Esophagus squamous epithelium (tissue), 4 donors: ENCODE results near the gene DOP1A.

Experiments used
- CTCF ChIP-seq, 6 experiments: fragments of 450-650 bp in 4 of 6; fragments of 200-600 bp in 2 of 6; sonication (generic) in 2 of 6; IDR thresholded peaks; one replicate each; pipeline ENCODE4 v1.5.1; 2016 to 2019; ENCODE audit warnings: antibody characterized with exemption in 6 of 6, mild to moderate bottlenecking in 4 of 6, moderate library complexity in 4 of 6
- POLR2A ChIP-seq, 4 donors: fragments of 450-650 bp; IDR thresholded peaks; one replicate each; pipeline ENCODE4 v1.6.1; 2017; ENCODE audit warnings: antibody characterized with exemption in 4 of 4, mild to moderate bottlenecking in 4 of 4, moderate library complexity in 3 of 4

DNA sequence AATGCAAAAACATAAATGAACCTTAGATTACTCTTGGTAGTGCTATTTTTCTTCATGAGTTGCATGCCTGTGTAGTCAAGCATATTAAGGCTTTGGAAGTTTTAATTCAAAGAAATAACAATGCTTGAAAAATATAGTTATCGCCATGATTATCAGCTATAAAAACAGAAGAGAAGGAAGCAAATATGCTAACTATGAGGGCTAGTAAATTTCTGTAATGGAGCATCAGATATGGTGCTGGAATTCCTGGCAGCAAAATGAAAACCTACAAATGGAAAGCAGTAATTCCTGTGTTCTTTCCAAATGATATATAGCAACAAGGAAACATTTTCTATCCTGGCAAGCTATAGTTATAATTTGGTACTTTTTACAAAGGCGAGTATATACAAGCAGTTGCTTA lies 29.7 kb downstream of the DOP1A start:
- no peak for TF ChIP-seq CTCF (IDR thresholded peaks at IDR 0.05)
- TF ChIP-seq POLR2A (IDR thresholded peaks at IDR 0.05) = no peak
